Epithelial cell of prostate (primary cell): Measurements from ENCODE around the gene HLA-F.
A peak's percentile ranks its signal among the peaks of the same experiment; 100 is the strongest.

Experiments used
- DNase-seq: peaks from one replicate; pipeline ENCODE4 v3.0.0-alpha.2; 2011; ENCODE audit warnings: low read depth, low spot score
- H3K27ac ChIP-seq: fragments of 450-650 bp; 2 replicates; pipeline ENCODE4 v1.5.1; 2017; ENCODE audit warnings: mild to moderate bottlenecking

Gene HLA-F

GRCh38 chr6:29742127-29742526 is 18.9 kb downstream of the HLA-F start:
- DNase-seq = no peak
- H3K27ac ChIP-seq = no peak overlapping the region

- DNase-seq = no peak
These were observed 19.8 kb downstream of the HLA-F start for GRCh38 chr6:29743025-29743424.

DNA sequence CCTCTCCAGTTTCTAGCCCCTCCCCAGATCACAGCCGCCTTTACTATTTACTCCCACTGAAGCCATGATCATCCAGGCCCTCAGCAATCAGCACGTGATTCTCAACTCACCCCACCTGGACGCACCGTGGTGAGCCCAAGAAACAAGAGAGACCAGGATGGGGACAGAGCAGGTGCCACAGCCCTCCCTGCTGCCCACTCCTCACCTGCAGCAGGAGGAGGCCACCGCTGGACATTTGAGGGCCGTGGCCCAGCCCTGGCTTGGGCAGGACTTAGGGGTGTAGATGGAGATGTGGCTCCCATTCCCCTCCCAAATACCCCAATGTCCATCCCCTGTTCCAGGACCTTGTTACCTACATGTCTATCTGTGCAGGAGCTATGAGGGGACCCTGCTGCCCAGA is 20.3 kb downstream of the HLA-F start:
- DNase-seq = no peak
- H3K27ac ChIP-seq = no peak overlapping the region

More at GRCh38 chr6:29743025-29743424, 19.8 kb downstream of the HLA-F start:
- no peak overlapping the region for H3K27ac ChIP-seq

DNA sequence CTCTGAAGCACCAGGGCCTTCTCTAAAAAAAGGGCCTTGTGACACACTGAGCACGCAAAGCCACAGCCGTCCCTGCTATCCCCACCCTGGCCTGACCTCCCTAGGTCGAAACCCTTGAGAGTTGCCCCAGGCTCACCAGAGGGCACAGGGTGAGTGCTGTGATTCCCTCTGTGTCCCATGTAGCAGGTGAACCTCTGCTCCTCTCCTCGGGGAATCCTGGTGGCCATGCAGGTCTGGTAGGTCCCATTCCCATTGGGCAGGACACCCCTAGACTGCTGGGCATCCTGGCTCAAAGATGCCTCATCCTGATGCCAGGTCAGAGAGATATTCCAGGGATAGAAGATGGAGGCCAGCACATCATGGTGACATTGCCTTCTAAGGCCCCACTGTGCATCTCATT is 20.9 kb downstream of the HLA-F start:
- DNase-seq = no peak
- no peak overlapping the region for H3K27ac ChIP-seq

DNA sequence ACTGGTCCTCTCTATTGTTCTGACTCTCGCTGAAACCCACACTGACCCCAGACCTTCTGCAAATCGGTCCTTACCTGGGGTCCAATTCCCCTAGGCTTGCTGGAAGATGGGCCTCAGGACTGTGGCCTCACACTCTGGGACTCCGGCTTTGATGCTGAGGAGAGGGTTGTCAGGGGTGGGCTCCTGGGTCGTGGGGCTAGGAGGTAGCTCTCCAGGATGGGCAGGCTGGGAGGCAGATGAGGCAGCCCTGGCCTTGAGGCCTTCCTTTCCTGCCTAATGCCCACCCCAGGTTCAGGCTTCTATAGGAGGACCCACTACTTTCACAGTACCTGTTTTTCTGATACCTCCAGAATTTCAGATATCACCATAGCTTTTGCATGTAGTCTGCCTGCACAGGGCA is 21.4 kb downstream of the HLA-F start:
- no peak for DNase-seq

GRCh38 chr6:29745386-29745785 is 22.2 kb downstream of the HLA-F start:
- H3K27ac ChIP-seq = no peak overlapping the region
- DNase-seq = no peak

More for the DNA sequence above, 21.4 kb downstream of the HLA-F start:
- H3K27ac ChIP-seq = no peak overlapping the region

- H3K27ac ChIP-seq = no peak overlapping the region
- no peak for DNase-seq
These were observed 22.7 kb downstream of the HLA-F start for GRCh38 chr6:29745855-29746449.

- no peak for DNase-seq
- no peak overlapping the region for H3K27ac ChIP-seq
These were observed 23.8 kb downstream of the HLA-F start for GRCh38 chr6:29746846-29747687.

DNA sequence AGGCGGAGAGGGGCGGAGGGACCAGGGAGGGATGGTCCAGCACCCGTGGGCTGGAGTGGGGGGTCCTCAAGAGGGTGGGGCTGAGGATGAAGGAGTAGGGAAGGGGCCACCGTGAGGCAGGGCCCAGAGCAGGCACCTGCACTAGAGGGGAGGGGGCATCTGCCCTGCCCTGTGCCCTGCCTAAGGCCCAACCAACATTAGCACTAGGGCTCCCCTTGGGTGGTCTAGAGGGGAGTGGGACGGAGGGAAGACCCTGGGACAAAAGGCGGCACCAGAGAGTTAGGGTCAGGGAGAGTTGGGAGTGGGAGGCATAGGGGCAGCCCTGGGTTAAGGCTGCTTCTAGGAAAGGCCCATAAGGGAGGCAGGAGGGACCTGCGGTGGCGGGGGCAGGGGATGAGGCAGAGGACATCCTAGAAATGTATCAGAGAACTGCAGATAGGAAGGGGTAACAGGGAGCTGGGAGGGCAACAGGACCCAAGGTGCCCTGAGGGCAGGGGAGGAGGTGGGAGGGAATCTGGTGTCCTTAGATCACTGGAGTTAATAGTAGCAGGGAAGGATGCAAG is 24.5 kb downstream of the HLA-F start:
- no peak overlapping the region for H3K27ac ChIP-seq
- no peak for DNase-seq

DNA sequence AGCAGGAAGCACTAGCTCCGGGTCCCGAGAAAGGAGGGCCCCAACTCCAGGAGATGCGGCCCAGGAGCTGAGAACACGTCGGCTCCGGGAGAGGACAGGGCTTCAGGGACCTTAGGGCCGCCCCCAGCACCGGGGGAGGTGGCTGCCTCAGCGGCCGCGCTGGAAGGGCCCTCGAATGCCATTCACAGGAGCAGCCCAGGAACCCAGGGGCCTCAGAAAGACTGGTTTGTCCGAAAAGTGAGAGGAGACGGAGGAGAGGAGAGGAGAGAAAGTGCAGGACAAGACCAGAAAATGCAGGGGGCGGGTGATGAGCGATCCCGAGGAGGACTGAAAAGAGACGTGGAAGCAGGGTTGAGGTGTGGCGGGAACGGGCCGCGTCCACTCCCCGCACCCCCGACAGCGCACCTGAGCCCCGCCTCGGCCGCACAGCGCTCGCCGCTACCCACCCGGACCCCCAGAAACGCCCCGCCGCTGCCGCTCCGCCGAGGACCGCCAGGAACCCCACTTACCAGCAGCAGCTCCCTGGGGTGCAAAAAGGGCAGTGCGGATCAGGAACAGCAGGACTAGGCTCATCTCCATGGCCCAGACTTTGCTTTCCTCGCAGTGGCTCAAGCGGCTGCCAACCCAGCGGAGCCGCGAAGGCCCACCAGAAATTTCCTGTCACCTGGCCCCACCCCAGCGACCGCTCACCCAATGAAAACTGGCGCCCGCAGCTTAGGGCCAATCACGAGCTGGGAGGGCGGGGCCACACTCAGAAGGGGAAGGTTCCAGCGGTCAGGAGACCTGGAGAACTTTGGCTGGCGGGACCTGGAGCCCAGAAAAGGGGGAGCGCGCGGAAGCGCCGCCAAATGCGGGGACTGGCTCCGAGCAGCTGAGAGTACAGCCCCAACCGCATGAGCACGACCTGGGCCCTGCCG is 25.4 kb downstream of the HLA-F start:
- H3K27ac ChIP-seq = no peak overlapping the region
- DNase-seq = no peak

GRCh38 chr6:29749308-29749662 is 26.1 kb downstream of the HLA-F start:
- no peak overlapping the region for H3K27ac ChIP-seq
- DNase-seq = no peak

- DNase-seq = no peak
- H3K27ac ChIP-seq = no peak overlapping the region
These were observed 26.4 kb downstream of the HLA-F start for GRCh38 chr6:29749668-29750067.

DNA sequence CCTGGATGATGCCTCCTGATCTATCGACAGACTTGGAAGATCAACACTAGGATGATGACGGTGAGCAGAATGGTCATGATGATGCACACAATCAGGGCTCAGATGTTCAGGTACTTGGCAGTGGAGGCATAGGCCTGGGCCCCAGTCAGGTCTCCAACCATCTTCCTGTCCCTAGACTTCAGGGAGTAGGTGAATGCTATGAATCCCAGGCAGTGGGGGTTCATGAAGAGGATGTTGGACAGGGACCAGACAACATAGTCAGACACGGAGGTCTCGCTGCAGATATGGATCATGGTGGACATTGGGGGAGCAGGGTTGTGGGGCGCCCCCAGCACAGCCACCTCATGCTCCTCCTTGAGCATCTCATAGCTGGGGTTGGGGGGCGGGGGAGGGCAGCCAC is 27.5 kb downstream of the HLA-F start:
- no peak overlapping the region for H3K27ac ChIP-seq
- no peak for DNase-seq

GRCh38 chr6:29751480-29751879 is 28.2 kb downstream of the HLA-F start:
- DNase-seq = no peak
- H3K27ac ChIP-seq = no peak overlapping the region

DNA sequence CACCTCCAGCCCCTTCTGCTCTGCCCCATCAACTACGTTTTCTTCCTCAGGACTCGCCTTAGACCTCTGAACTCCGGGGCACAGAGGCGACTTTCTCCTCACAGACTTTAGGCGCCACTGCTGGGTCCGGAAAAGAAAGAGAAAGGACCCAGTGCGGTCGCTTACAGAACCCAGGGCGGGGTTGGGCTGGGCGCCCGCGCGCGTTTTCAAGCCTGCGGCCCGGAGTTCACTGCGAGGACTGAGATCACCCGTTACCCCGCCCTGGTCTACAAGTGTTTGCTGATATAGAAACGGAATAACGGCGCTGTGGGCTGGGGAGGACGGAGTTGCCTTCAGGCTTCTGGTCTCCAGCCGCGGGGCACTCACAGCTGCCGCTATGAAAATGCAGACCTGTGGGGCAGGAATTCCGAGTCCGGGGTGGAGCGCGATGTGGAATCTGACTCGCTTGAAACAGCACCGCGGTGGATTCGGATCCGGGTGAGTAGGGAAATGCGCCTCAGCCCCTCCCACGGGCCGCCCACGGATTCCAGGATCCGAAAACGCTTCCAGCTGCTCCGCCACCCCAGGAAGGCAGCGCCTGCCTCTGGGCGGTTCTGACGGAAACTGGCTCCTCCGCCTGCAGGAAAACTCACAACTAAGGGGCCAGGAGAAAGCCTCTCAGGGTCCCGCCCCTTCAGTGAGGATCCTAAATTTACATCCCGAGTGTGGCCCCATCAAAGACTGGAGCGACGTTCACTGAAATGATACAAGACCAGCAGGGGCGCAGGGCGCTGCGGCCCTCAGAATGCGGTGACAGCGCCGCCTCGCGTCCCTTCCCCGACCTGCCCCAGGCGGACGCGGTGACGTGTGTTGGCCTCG is 29.4 kb downstream of the HLA-F start:
- H3K27ac ChIP-seq = peak overlapping the region; percentile 29
- peak; percentile 57 for DNase-seq

- peak overlapping the region; percentile 29 for H3K27ac ChIP-seq
- DNase-seq = no peak
These were observed 30.0 kb downstream of the HLA-F start for GRCh38 chr6:29753309-29753644.

DNA sequence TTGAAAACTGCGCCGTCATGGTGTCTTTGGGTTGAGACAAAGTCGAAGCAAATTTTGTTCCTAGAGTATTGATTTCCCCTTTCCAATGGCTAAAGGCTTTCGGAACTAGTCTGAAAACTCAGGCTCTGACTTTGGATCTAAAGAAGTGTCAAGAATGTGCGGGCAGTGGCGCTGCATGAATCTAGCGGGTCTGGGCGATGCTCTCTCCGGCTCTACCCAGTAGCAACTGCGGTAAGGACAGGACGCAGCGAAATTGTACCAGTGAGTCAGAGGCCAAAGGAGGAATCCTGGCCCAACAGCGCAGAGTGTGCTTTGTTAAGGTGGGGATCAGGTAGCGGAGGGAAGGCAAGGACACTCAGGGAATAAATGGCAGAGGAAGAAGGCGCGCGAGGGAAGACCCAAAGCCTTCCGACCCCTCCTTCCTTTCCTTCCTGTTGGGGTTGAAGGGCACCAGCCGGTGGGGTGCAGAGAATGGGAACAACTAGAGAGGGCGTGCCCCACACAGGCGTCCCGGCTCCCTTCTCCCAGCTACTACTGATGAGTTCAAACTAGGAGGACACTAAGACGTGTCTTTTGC is 32.1 kb downstream of the HLA-F start:
- H3K27ac ChIP-seq = no peak overlapping the region
- DNase-seq = no peak

DNA sequence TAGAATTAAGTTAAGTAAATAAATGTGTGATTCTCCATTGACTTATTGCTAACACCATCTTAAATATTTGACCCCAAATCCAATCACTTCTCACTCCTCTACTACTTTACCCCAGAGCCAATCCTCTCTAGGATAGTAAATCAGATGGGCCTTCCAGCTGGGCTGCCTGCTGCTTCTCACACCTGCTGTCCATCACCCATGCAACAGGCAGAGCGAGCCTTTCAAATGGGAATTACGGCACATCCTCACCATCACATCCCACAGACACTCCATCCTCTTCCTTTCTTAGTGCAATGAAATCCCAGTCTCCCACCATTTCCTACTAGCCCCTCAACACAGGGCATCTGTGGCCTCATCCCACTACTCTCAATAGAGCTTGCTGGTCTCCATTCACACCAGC is 34.0 kb downstream of the HLA-F start:
- no peak overlapping the region for H3K27ac ChIP-seq
- no peak for DNase-seq

DNA sequence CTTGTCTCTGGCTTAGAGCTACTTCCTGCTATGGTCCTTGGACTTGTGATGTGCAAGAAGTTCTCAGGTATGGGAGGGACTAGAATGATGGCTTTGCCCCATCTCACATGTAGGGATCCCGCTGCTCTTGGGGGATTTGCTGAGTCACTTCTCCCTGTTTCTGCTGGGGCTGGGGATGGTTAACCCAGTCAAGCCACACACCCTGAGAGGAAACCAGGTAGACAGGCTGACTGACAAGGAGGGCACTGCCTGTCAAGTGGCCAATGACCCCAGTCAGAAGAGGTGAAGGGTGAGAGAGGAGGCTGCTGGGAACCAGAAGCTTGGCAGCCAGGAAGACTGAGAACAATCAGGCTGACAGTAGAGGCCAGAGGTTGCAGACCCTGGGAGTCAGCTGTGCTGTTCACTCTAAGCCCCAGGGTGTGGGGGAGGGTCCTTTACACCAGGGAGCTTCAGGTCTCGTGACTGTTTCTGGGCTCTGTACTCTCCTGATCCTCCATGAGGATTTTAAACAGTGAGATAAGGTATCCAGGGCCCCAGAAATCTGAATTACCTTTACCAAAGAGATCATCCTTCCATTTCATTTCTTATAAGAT is 34.6 kb downstream of the HLA-F start:
- no peak overlapping the region for H3K27ac ChIP-seq
- no peak for DNase-seq
